Fibroblast of peridontal ligament (primary cell): ENCODE measurements around the gene FBXO10.
A peak's percentile ranks its signal among the peaks of the same experiment; 100 is the strongest.
"Not testable (repeated sequence)": the region's sequence is repeated elsewhere in the genome, so short reads cannot be mapped to it uniquely, and the experiment has no call there.

Source experiments
- DNase-seq: peaks from one replicate; pipeline ENCODE4 v3.0.0-alpha.2; 2010; ENCODE audit errors: extremely low read depth

Gene FBXO10

DNA sequence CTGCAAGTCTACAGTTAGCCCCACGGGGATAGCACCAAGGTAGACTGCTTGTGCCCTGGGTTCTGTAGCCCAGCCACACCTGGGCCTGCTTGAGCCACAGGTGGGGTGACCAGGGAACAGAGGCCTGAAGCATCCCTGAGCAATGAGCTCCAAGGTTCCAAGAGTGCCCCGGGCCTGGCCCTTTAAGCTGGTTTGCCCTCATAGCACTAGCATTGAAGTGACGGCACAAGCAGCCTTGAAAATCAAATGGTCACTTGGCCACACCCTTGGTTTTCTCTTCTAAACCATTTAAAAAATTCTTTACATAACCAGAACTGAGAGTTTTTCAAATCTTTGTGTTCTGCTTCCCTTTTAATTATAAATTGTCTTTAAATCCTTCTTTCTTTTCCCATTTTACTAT lies 24.7 kb downstream of the FBXO10 start:
- no peak for DNase-seq

DNA sequence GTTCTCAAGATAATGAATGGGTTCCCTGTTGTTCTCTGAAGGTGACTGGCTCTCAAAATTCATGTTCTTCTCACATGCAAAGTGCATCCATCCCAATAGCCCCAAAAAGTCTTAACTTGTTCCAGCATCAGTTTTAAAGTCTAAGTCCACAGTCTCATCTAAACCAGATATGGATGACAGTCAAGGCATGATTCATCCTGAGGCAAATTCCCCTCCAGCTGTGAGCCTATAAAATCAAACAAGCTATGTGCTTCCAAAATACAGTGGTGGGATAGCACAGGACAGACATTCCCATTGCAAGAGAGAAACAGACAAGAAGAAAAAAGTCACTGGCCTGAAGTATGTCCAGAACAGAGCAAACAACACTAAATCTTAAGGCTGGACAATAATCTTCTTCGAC lies 25.4 kb downstream of the FBXO10 start:
- peak; percentile 72 for DNase-seq

- DNase-seq, result no peak
These were observed 26.7 kb downstream of the FBXO10 start for GRCh38 chr9:37549527-37549926.

DNA sequence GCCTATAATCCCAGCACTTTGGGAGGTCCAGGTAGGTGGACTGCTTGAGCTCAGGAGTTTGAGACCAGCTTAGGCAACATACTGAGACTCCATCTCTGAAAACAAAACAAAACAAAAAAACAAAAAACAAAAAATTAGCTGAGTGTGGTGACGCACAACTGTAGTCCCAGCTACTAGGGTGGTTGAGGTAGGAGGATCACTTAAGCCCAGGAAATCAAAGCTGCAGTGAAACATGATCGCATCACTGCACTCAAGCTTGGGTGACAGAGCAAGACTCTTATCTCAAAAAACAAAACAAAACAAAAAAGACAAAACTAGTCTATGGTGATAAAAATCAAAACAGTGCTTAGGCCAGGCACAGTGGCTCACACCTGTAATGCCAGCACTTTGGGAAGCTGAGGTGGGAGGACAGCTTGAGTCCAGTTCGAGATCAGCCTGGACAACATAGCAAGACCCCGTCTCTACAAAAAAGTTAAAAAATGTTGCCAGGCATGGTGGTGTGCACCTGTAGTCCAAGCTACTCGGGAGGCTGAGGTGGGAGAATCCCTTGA lies 28.8 kb downstream of the FBXO10 start:
- DNase-seq, result no peak

DNA sequence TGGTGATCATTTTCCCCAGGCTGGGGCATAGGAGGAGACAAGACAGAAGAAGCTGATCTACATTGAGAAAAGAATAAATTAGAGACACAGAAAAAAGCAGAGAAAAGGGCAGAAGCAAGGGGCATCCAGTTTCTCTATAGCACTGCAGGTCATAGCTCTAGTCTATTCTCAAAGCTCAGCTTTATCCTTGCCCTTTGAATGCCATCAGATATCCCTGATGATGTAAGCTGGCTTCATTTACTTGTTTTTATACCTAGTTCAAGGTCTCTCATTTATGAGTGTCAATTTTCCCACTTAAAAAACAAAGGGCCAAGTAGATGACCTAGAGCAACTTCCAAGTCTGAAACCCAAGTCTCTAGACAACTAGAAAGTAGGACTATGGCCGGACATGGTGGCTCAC lies 32.7 kb downstream of the FBXO10 start:
- no peak for DNase-seq

DNA sequence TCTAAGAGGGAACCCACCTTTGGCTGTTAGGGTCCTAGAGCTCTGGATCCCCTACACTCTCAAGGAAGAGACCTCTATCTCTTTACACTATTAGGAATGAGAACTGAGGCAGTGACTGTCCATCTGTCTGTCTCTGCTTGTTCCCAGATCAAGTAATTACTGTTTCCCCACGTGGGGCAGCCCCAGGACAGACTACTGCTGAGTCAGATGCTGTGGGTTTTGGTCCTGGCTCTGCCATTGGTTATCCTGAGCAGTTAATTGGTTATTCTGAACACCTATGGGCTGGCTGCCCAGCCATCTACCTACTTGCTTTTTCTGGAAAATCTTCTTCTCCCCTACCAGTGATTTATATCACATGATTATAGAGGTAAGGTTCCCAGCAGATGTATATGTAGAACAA lies 33.3 kb downstream of the FBXO10 start:
- DNase-seq, result no peak

DNA sequence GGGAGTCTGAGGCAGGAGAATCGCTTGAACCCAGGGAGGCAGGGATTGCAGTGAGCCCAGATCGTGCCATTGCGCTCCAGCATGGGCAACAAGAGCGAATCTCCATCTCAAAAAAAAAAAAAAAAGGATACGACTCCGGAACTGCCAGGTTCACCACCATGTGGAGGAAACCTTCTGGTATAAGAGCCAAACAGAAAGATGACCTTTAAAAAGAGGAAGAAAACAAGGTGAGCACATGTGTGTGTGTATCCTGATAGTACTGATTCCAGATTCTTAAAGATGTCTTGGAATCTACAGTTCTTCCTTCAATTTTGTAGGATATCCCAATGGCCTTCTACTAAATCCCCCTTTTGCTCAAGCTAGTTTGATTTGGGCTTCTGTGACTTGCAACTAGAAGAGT lies 33.7 kb downstream of the FBXO10 start:
- no peak for DNase-seq

- no peak for DNase-seq
These were observed 34.7 kb downstream of the FBXO10 start for GRCh38 chr9:37541465-37541864.

DNA sequence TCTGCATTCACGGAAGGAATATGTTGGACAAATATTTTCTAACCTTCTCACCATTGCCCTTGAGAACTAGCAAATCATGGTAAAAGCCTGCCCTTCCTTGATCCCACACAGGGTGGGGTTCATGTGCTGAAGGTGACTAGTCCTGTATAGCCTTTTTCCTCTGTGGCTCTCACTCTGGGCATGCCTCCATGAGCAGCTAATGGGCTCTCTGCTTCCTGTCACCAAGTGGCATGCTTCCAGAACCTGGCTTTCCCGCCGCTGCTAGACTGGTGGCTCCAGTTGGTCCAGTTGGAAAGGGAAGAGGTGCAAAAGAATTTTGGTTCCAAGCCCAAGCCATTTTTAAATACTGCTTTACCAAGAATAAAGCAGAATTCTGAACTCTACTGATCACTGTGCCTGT lies 35.5 kb downstream of the FBXO10 start:
- DNase-seq, result no peak

DNA sequence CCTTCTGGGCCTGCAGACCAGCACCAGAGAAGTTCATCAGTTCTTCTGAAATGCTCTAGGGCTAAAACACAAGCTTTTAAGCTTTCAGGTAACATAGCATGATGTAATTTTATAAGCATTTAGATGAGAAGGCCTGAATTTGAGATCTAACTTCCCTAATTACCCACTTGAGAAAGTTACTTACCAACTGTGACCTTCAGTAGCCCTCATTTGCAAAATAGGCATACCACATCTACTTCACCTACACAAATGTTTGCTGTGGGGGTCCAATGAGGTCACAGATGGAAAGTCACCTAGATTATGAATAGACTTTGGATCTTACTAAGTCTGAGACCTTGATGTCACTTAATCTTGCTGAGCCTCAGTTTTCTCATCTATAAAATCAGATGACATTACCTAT lies 36.5 kb downstream of the FBXO10 start:
- DNase-seq, result no peak

DNA sequence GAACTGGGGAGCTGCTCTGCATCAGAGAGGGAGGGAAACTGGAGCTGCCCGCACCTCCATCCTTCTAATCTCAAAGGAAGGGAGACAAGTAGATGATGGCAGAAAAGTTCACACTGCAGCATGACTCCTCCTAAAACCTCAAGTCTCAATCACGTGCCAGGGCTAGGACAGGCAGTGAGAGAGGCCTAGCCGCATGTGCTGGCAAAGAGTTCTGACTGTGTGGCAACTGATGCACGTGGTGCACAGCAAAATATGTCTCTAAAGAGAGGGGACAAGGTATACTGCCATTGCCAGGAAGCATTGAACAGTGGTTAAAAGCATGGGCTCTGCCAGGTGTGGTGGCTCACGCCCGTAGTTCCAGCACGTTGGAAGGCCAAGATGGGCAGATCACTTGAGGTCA lies 38.1 kb downstream of the FBXO10 start:
- DNase-seq, result no peak

- DNase-seq, result no peak
These were observed 41.3 kb downstream of the FBXO10 start for GRCh38 chr9:37534901-37535300.

- no peak for DNase-seq
These were observed 41.8 kb downstream of the FBXO10 start for GRCh38 chr9:37534412-37534811.

DNA sequence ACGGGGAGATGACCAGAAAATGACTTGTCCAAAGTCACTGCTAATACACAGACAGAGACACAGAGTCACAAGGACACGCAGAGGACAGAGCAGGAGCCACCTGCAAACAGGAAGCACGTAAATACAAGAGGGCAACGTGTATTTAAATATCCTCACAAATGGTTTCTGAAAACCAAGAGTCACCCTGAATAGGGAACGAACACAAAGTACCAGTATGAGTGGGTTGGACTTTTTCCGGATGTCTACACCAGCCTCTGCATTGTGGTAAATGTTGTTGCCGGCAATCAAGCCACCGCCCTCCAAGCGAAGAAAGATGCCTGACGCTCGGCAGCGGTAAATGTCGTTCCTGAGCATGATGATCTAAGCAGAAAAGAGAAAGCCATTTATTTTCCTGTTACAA lies 44.5 kb downstream of the FBXO10 start:
- no peak for DNase-seq

- DNase-seq, result peak; percentile 27
These were observed 47.3 kb downstream of the FBXO10 start for GRCh38 chr9:37528652-37529471.

- DNase-seq, result no peak
These were observed 52.3 kb downstream of the FBXO10 start for GRCh38 chr9:37523916-37524315.

DNA sequence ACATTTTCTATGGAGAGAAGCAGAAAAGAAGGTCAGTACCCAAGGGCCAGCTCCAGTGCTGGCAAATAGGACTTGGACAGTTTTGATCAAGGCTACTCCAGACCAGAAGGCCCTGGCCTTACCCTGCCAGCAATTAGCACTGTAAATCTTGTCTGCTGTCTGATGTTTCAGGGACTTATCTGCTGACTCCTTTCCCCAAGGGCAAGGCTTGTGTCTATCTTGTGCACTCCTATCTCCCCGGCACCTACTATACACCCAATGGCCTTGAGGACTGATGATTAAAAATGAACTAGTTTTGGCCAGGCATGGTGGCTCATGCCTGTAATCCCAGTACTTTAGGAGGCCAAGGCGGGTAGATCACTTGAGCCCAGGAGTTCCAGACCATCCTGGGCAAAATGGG lies 53.2 kb downstream of the FBXO10 start:
- no peak for DNase-seq

- DNase-seq, result no peak
These were observed 55.1 kb downstream of the FBXO10 start for GRCh38 chr9:37521111-37521510.

DNA sequence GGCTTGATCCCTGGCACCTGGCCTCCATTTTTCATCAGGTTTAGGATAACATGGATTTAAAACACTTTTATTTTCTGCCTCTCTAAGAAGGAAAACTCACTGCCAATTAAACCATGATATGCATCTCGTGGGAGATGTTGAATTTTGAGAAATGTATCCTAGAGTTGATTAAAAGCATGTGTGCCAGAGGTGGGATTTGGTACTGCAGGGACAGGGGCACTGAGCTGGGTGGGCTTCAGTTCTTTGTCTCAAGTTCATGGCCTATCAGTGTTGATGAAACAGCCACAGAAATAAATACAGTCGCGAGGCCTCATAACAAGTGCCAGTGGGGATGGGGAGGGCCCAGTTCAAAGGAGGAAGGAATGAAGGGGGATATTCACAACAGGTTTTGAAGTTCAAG lies 55.5 kb downstream of the FBXO10 start:
- peak; percentile 27 for DNase-seq

DNA sequence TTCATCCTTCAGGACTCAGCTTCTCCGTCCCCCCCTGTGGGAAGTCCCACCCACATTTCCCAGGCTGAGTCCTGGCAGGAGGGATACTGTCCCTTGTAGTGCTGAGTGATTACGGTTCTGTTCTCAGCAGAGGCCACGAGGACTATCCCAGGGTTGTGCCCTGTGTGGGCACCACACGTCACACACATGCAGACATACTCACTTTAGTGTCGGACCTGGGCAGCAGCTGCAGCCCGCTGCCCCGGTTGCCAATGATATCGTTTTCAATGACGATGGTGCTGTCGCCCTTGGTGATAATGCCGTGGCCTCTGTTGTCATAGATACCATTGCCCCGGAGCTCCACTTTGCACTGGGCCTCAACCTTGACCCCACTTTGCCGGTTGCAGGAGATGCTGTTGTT lies 58.3 kb downstream of the FBXO10 start:
- no peak for DNase-seq

GRCh38 chr9:37515620-37516258 lies 60.4 kb downstream of the FBXO10 start:
- DNase-seq, result no peak

GRCh38 chr9:37514999-37515398 lies 61.2 kb downstream of the FBXO10 start:
- no peak for DNase-seq

DNA sequence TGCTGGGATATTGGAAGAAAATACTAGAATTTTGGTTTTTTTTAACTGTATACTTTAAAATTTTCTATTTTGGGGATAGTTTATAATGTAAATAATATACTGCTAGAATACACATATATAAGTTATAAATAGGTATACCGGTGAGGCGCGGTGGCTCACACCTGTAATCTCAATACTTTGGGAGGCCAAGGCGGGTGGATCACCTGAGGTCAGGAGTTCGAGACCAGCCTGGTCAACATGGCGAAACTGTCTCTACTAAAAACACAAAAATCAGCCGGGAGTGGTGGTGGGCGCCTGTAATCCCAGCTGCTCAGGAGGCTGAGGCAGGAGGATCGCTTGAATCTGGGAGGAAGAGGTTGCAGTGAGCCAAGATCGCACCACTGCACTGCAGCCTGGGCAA lies 61.8 kb downstream of the FBXO10 start:
- DNase-seq, result not testable (repeated sequence)
